ENCODE results near the gene SFMBT2.

Gene SFMBT2

GRCh38 chr10:7264313-7264756, 146.5 kb downstream of the SFMBT2 start:
- no peak for DNase-seq (ENCODE audit: low read depth)

GRCh38 chr10:7263616-7264015, 147.2 kb downstream of the SFMBT2 start:
- DNase-seq (ENCODE audit: low read depth): no peak

- DNase-seq (ENCODE audit: low read depth): no peak
Measured at GRCh38 chr10:7261351-7261750, 149.5 kb downstream of the SFMBT2 start.

GRCh38 chr10:7260912-7261311, 149.9 kb downstream of the SFMBT2 start:
- DNase-seq (ENCODE audit: low read depth): no peak

GRCh38 chr10:7260412-7260900, 150.4 kb downstream of the SFMBT2 start:
- peak; percentile 27 for DNase-seq (ENCODE audit: low read depth)

- DNase-seq (ENCODE audit: low read depth): no peak
Measured at GRCh38 chr10:7258948-7259523, 151.8 kb downstream of the SFMBT2 start.

DNA sequence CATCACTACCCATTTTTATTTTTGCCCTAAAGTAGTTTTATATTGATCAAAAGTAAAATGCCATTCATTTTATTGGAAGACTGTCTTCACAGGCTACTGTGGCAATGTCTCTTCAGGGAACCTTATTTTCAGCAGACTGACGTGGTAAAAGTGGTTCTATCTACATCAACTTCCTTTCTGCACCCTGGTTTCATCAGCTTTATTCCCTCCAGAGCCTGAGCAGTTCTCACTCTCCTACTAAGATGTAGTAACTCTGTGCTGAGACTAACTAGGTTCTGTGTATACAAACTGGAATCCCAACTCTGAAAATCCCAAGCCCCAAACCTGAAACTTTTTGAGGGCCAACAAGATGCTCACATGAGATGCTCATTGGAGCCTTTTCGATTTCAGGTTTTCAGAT, 155.3 kb downstream of the SFMBT2 start:
- DNase-seq (ENCODE audit: low read depth): no peak

DNA sequence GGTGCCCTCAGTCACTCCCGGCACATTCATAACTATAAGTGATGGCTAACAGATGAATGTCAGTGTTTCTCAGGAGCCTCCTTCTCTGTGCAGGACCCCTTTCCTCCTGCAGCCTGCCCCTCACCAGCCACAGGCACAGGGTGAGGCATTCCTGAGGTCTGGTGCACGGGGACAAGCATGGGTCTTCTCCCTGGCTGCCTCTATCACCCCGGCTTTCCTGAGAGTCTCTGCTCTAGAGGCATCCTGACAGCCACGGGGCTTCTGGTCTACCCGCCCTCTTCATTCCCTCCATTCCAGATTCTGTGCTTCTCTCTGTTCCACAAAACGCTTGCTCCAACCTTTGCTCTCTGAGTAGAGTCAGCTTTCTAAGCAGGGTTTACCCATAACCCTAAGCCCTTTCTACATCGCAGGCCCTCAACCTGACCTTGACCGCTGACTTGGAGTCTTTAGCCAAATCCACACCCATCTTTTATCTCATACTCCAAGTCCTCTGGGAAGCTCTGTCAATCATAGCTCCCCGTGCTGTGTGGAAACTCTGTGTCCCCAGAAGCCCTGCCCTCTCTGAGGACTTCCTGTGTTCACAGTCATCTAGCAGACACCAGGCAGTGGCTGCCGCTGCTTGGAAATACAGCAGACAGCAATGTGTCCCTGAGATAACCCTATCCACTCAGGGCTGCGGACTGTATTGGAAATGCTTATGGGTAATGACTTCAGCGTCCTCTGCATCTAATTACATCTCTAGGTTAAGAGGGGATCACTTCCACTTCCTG, 159.0 kb downstream of the SFMBT2 start:
- no peak for DNase-seq (ENCODE audit: low read depth)

DNA sequence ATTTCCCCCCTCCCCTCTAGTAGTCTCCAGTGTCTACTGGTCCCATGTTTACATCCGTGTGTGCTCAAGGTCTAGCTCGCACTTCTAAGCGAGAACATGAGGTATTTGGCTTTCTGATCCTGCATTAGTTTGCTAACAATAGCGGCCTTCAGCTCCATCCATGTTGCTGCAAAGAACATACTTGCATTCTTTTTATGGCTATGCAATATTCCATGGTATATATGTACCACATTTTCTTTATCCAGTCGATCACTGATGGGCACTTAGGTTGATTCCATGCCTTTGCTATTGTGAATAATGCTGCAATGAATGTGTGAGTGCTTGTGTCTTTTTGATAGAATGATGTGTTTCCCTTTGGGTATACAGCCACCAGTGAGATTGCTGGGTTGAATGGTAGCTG, 160.6 kb downstream of the SFMBT2 start:
- no peak for DNase-seq (ENCODE audit: low read depth)

DNA sequence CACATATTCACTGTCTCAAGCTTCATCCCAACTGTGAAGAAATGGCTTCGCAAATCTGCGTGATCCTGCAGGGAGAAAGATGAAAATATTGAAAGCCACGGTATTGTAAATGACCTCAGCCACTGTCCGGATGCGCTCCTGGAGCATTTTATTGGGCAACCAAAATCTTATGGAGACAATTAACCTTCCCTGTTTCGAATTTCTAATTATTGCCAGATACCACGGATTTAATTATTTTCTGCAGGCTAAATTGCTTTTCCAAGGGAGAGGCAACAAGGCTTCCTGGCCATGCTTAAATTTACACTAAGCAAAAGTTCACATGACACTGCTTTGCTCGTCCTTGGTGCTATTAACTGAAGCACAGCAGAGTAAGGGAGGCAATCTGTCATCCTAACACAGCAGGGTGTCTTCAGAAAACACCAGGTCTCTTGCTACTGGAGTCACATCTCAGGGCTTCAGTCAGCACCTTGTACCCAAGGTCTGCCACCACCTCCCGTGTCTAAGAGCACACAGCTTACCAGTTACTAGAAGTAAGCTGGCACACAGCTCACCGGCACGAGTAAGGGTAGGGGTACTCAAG, 162.2 kb downstream of the SFMBT2 start:
- DNase-seq (ENCODE audit: low read depth): no peak

- DNase-seq (ENCODE audit: low read depth): no peak
Measured at GRCh38 chr10:7248148-7248547, 162.7 kb downstream of the SFMBT2 start.

- no peak for DNase-seq (ENCODE audit: low read depth)
Measured at GRCh38 chr10:7245505-7245904, 165.3 kb downstream of the SFMBT2 start.

GRCh38 chr10:7243873-7244272, 167.0 kb downstream of the SFMBT2 start:
- DNase-seq (ENCODE audit: low read depth): no peak

- no peak for DNase-seq (ENCODE audit: low read depth)
Measured at GRCh38 chr10:7243139-7243538, 167.7 kb downstream of the SFMBT2 start.

GRCh38 chr10:7239312-7239985, 171.4 kb downstream of the SFMBT2 start:
- no peak for DNase-seq (ENCODE audit: low read depth)

DNA sequence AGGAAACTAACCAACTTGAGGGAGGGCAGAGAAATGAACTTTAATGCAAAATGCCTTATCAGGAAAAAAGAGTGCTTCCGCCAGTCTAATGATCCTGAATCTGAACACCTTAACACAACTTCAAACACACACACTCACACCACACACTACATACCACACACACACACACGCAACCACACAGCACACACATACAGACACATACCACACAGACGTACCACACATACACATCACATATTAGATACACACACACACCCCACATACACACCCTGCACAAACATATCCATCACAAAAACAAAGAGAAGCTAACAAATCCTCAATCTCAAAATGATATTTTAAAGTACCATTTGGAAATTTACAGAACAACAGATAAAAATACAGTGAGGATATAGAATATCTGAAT, 175.5 kb downstream of the SFMBT2 start:
- DNase-seq (ENCODE audit: low read depth): no peak

- no peak for DNase-seq (ENCODE audit: low read depth)
Measured at GRCh38 chr10:7234109-7234508, 176.7 kb downstream of the SFMBT2 start.

DNA sequence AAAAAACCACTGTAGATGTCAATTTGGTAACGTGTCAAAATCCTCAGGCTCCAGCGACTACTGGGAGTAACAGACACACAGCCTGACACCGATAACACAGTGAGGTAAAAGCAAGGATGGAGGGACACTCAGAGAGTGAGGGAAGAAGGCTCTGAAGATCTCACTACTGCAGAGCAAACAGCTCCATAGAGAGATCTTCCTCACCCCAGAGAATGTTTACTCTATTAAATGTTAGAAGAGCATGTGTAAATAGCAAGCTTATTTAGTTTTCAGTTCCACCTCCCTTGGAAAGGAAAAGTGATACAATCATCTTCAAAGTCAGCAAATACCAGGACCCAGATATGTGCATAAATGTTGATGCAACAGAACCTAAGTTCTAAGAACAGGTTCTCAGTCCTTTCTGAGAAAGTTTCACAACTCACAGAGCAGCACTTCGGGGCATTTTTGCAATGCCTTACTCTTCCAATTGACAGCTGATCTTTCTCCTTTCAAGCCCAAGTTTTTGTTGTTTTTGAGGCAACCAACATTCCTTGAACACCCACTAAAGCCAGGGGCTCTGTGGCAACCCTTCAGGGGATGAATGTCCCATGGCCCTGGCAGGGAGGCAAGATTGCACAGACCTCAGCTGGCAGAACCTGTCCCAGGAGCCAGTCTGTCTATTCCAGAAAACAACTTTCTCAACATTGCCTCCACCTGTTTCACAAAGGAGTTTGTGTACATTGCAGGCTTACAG, 177.4 kb downstream of the SFMBT2 start:
- no peak for DNase-seq (ENCODE audit: low read depth)

DNA sequence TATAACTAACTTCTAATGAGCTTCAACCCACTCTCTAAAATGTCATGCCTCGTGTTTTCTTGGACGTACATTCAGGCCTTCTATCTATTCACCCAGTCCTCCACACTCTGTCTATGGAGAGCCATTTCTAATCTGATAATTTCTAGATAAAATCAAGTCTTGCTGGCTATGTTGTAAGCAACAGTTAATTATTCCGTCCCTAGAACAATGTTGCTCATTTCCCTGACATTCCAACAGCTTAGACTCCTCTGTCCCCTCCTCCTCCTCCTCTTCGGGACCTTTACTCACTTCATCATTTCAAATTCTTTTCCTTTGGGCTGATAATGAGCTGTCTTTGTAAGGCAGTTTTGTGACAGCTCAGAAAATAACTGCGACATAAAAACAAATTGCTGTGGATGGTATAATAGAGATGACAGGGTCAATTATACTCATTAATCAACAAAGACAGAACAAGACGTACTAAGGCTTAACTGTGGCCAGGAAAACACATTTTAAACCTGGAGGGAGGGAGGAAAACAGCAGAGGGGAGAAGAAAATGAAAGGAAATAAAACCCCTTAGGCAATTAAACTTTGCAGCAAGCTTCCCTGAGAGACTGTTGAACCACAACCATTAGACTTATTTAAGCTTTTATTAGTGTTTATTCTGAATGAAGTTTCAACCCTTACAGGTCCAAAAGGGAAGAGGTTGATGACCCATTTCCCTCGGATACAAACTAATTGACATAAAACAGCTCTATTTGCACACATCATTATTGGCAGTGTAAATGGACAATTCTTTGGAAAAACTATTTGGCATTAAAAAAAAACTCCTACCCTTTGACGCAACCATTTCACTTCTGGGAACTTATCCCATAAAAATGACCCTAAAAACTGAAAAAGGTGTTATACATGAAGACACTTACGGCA, 179.1 kb downstream of the SFMBT2 start:
- no peak for DNase-seq (ENCODE audit: low read depth)

GRCh38 chr10:7230951-7231350, 179.9 kb downstream of the SFMBT2 start:
- DNase-seq (ENCODE audit: low read depth): no peak

DNA sequence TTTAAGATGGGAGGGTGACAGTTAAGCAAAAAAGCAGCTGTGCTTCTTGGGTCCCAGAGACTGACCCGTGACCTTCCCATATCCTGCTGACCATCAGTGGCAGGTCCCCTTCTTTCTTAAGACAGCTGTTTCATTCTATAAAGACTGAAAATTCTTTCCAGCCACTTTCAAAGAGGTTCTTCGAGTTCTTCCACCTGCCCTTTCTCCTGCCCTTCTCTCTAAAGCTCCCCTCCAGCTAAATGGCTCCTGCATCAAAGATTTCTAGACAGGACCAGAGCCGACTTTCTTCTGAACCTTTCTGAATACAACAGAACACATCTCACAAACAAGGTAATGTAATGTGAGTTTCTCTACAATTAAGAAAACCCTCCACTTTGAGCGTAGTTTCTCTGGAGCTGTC, 180.8 kb downstream of the SFMBT2 start:
- DNase-seq (ENCODE audit: low read depth): no peak
